Esophagus squamous epithelium (tissue), 5 donors: ENCODE measurements around the gene SPOPL. TPM values are rescaled to one million over a fixed set of nuclear protein-coding genes. Genes with fewer than 3 reads are reported as not detected.
"Not testable (repeated sequence)": the region's sequence is repeated elsewhere in the genome, so short reads cannot be mapped to it uniquely, and the experiment has no call there.

Experiments
- DNase-seq: peaks from one replicate; lab custom pipeline; 2025; lab: John Stamatoyannopoulos, UW
- H3K27ac ChIP-seq, 4 donors: fragments of 200-600 bp; sonication (generic); one replicate each; pipeline ENCODE4 v1.5.1; 2016 to 2019; ENCODE audit warnings: mild to moderate bottlenecking in 1 of 4
- H3K27me3 ChIP-seq, 4 donors: fragments of 200-600 bp; sonication (generic); 1 replicate in 3 of 4; 2 replicates in 1 of 4; pipeline versions ENCODE4 v1.5.1 to v1.6.0; 2017 to 2021; ENCODE audit warnings: antibody characterized with exemption in 1 of 4
- H3K36me3 ChIP-seq, 3 donors: fragments of 200-600 bp; sonication (generic); one replicate each; pipeline ENCODE4 v1.5.1; 2016 to 2019
- H3K4me1 ChIP-seq, 3 donors: fragments of 200-600 bp; sonication (generic); one replicate each; pipeline ENCODE4 v1.5.1; 2017 to 2019
- H3K4me3 ChIP-seq, 4 donors: fragments of 200-600 bp; sonication (generic); 1 replicate in 3 of 4; 2 replicates in 1 of 4; pipeline ENCODE4 v1.5.1; 2016 to 2019; ENCODE audit warnings: mild to moderate bottlenecking in 2 of 4, moderate library complexity in 1 of 4
- H3K9me3 ChIP-seq, 3 donors: fragments of 200-600 bp; sonication (generic); one replicate each; pipeline ENCODE4 v1.5.1; 2016 to 2019
- POLR2A ChIP-seq, 4 donors: fragments of 450-650 bp; IDR thresholded peaks; one replicate each; pipeline ENCODE4 v1.6.1; 2017; ENCODE audit warnings: antibody characterized with exemption in 4 of 4, mild to moderate bottlenecking in 4 of 4, moderate library complexity in 3 of 4
- WGBS, 2 donors: methylation state at CpG; one replicate each; pipeline ENCODE4 v1.1.5; 2018; 5-methylcytosine and 5-hydroxymethylcytosine counted together
- intact Hi-C: fragments of 100-400 bp; cut with DNase I; formaldehyde crosslinking; loops from one replicate; pipeline ENCODE4 v1.15.0; 2022
- total RNA-seq, 4 donors: library from RNA; depleted of rRNA; stranded (reverse); fragments of >200 nt; gene quantifications; one replicate each; pipeline ENCODE4 v1.1.0, GENCODE V29; 2016
- TF ChIP-seq, protein P1 (sequence below), 6 experiments: fragments of 450-650 bp in 4 of 6; fragments of 200-600 bp in 2 of 6; sonication (generic) in 2 of 6; IDR thresholded peaks; one replicate each; pipeline ENCODE4 v1.5.1; 2016 to 2019; ENCODE audit warnings: antibody characterized with exemption in 6 of 6, mild to moderate bottlenecking in 4 of 6, moderate library complexity in 4 of 6
- donor health status: DM: yes; HTN: yes; CAD: no.

The SPOPL gene
- total RNA-seq, 4 donors from 2014 or later, result 8.4 to 21.2 (median 13.3) TPM

DNA sequence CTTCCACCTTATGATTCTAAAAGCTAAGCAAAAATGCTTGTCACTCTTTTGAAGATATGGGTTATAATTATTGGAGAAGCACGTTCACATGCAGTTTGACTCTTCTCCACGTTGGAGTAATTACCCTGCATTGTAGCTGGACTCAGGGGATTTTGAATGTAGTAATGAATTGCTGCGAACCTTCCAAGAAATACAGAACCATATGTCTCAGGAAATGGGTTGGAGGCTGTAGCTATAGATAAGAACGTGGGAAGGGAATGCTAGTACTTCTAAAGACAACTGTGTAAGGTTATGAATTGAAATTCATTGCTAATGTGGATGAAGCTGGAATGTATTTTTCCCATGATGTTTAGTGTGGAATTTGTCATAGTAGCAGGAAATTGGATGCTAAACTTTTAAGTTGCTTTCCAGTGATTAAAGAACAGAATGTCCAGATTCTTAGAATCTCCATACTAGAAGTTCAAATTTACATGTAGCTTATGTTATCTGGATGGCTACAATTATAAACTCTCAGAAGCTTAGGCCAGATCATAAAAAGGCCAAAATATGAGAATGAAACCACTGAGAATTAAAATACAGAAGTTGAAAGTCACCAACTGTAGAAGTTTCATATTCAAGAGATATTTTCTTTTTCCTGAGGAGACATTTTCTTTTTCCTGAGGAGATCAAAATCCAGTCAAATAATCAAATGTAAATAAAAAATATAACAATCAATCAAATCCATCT, 27.3 kb upstream of the SPOPL start:
- no peak for TF ChIP-seq POLR2A (IDR thresholded peaks at IDR 0.05)
- TF ChIP-seq, protein P1, sequence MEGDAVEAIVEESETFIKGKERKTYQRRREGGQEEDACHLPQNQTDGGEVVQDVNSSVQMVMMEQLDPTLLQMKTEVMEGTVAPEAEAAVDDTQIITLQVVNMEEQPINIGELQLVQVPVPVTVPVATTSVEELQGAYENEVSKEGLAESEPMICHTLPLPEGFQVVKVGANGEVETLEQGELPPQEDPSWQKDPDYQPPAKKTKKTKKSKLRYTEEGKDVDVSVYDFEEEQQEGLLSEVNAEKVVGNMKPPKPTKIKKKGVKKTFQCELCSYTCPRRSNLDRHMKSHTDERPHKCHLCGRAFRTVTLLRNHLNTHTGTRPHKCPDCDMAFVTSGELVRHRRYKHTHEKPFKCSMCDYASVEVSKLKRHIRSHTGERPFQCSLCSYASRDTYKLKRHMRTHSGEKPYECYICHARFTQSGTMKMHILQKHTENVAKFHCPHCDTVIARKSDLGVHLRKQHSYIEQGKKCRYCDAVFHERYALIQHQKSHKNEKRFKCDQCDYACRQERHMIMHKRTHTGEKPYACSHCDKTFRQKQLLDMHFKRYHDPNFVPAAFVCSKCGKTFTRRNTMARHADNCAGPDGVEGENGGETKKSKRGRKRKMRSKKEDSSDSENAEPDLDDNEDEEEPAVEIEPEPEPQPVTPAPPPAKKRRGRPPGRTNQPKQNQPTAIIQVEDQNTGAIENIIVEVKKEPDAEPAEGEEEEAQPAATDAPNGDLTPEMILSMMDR (IDR thresholded peaks at IDR 0.05), result no peak
- Histone ChIP-seq H3K4me3 (no peak overlapping the region), H3K4me1 (no peaks in the 10 kb centered on the region), H3K36me3 (no peaks in the 10 kb centered on the region), H3K9me3 (no peaks in the 10 kb centered on the region), H3K27me3 (no peaks in the 10 kb centered on the region), H3K27ac (no peak overlapping the region)
- DNase-seq, result no peak
- WGBS, 2 donors, result 64 to 76% methylated on average over 4 of the region's 4 CpGs
- intact Hi-C loops, result no loop called here

DNA sequence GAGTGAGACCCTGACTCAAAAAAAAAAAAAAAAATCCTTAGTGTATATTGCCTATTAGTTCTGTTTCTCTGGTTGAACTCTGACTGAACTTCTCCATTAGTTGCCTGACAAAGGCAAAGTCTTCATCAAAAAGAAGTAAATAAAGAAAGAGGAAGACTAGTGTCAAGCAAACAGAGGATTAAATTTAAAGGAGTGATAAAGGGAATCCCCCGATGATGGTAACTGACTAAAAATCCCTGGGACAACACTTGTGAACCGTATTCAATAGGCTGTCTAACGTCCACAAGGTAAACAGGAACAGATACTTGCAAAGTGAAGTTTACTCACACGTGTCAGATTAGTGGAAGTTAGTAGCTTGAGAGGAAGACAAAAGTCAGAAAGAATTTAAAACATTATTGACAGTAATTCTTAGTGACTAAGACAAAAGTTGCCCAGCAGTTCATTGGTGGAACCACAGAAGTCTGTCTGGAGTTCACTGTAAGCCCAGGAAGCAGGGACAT, 26.2 kb upstream of the SPOPL start:
- Histone ChIP-seq H3K36me3 (no peaks in the 10 kb centered on the region), H3K27ac (no peak overlapping the region), H3K4me3 (no peak overlapping the region), H3K9me3 (no peaks in the 10 kb centered on the region), H3K27me3 (no peaks in the 10 kb centered on the region), H3K4me1 (no peaks in the 10 kb centered on the region)
- 46 to 53% methylated on average over 4 of the region's 4 CpGs for WGBS, 2 donors
- intact Hi-C loops, result no loop called here
- DNase-seq, result no peak
- TF ChIP-seq POLR2A (IDR thresholded peaks at IDR 0.05), result no peak
- TF ChIP-seq, protein P1 (IDR thresholded peaks at IDR 0.05), result no peak

DNA sequence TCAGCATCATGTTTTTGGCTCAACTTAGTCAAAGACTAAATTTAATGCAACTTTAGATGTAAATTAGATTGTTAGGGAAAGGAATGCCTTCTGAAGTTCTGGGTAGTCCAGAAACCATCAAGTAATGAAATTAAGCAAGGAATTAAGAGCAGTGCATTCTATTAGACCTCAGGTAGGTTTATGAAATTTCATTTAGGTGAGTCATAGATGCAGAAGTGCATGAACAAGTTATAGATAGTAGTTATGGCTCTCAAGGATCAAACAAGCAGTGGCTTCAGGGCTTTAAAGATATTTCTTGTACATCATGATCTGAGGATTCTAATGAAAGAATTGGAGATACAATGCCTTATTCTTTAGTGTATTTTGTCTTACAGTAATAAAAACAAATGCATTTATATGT, 25.4 kb upstream of the SPOPL start:
- H3K9me3 ChIP-seq, result no peaks in the 10 kb centered on the region
- no peaks in the 10 kb centered on the region for H3K4me1 ChIP-seq
- no peak for DNase-seq
- no peak overlapping the region for H3K4me3 ChIP-seq
- no peaks in the 10 kb centered on the region for H3K27me3 ChIP-seq
- H3K36me3 ChIP-seq, result no peaks in the 10 kb centered on the region
- no peak for TF ChIP-seq POLR2A (IDR thresholded peaks at IDR 0.05)
- TF ChIP-seq, protein P1 (IDR thresholded peaks at IDR 0.05), result no peak
- intact Hi-C loops, result no loop called here
- no peak overlapping the region for H3K27ac ChIP-seq

DNA sequence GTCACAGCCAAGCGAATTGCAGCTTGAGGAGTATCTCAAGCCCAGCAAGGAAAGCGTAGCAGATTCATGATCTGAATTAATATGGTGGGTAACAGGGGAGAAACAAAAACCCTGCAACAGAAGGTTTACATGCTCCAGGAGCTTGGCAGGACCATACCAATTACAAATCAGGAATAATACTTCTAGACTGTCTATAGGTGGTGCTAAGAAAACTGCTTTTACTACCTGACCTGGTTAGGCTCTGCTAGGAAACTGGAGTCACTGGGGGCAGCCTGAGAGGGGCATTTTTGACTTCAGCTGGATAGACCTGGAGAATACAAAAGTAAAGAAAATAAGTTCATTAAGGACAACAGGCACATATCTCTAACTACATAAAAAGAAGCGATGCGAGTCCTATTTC, 24.6 kb upstream of the SPOPL start:
- Histone ChIP-seq H3K9me3 (no peaks in the 10 kb centered on the region), H3K4me1 (no peaks in the 10 kb centered on the region), H3K36me3 (no peaks in the 10 kb centered on the region), H3K27me3 (no peaks in the 10 kb centered on the region), H3K27ac (no peak overlapping the region), H3K4me3 (no peak overlapping the region)
- 95 to 97% methylated on average over 4 of the region's 4 CpGs for WGBS, 2 donors
- intact Hi-C loops, result no loop called here
- TF ChIP-seq, protein P1 (IDR thresholded peaks at IDR 0.05), result no peak
- TF ChIP-seq POLR2A (IDR thresholded peaks at IDR 0.05), result no peak
- DNase-seq, result no peak

DNA sequence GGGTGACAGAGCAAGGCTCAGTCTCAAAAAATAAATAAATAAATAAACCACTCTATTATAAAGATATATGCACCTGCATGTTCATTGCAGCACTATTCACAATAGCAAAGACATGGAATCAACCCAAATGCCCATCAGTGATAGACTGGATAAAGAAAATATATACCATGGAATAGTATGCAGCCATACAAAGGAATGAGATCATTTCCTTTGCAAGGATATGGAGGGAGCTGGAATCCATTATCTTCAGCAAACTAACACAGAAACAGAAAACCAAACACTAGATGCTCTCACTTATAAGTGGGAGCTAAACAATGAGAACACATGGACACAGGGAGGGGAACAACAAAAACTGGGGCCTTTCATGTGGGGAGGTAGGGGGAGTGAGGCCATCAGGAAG, 18.8 kb upstream of the SPOPL start:
- H3K4me1 ChIP-seq, H3K27ac ChIP-seq, H3K27me3 ChIP-seq, DNase-seq, H3K36me3 ChIP-seq, H3K4me3 ChIP-seq, H3K9me3 ChIP-seq, intact Hi-C loops: not testable (repeated sequence)

DNA sequence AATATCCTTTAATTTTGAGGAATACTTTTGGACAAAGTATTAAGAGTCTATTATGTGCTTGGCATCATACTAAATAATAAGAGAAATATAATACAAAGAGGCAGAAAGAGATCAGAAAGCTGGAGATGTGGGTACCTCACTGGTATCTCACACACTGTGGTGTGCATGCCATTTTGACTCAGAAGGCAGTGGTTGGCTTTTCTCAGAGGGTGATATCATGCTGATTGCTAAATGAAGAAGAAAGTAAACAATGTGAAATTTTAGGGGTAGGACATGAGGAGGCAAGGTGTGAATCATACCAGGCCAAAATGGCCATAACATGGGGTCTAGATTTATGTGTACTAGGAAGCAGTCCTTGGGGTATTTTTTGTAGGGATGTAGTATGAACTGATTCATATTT, 16.6 kb upstream of the SPOPL start:
- no peaks in the 10 kb centered on the region for H3K4me1 ChIP-seq
- no peak overlapping the region for H3K4me3 ChIP-seq
- no peak for DNase-seq
- H3K27ac ChIP-seq, result no peak overlapping the region
- H3K9me3 ChIP-seq, result no peaks in the 10 kb centered on the region
- H3K27me3 ChIP-seq, result no peaks in the 10 kb centered on the region
- H3K36me3 ChIP-seq, result no peaks in the 10 kb centered on the region
- TF ChIP-seq, protein P1 (IDR thresholded peaks at IDR 0.05), result no peak
- no peak for TF ChIP-seq POLR2A (IDR thresholded peaks at IDR 0.05)
- intact Hi-C loops, result no loop called here
